Neutrophil (primary cell): ENCODE measurements around the gene OR52K2.

Experiments used
- H3K27ac ChIP-seq: fragments of 200-600 bp; sonication (generic); 2 replicates; pipeline ENCODE4 v1.5.1; 2016; ENCODE audit warnings: mild to moderate bottlenecking, moderate library complexity
- H3K27me3 ChIP-seq: fragments of 200-600 bp; sonication (generic); 2 replicates; pipeline ENCODE4 v1.6.0; 2016; ENCODE audit warnings: mild to moderate bottlenecking
- H3K36me3 ChIP-seq: fragments of 200-600 bp; sonication (generic); 2 replicates; pipeline ENCODE4 v1.5.1; 2017
- H3K4me1 ChIP-seq, 2 experiments: fragments of 200-600 bp in 1 of 2; sonication (generic) in 1 of 2; 1 replicate in 1 of 2; 2 replicates in 1 of 2; pipeline versions ENCODE4 v1.5.1 to v1.6.1; 2013 to 2016; ENCODE audit warnings: low read depth in 1 of 2, low read length in 1 of 2, mild to moderate bottlenecking in 1 of 2, moderate library complexity in 1 of 2; ENCODE audit not compliant: control insufficient read depth in 1 of 2, insufficient read depth in 1 of 2
- H3K4me3 ChIP-seq, 2 experiments: fragments of 200-600 bp in 1 of 2; sonication (generic) in 1 of 2; 1 replicate in 1 of 2; 2 replicates in 1 of 2; pipeline ENCODE4 v1.5.1; 2013 to 2016; ENCODE audit warnings: low read depth in 1 of 2, low read length in 1 of 2, mild to moderate bottlenecking in 1 of 2, moderate library complexity in 1 of 2
- H3K9me3 ChIP-seq: fragments of 200-600 bp; sonication (generic); 2 replicates; pipeline ENCODE4 v1.5.1; 2016
- TF ChIP-seq, protein P1 (sequence below): fragments of 200-600 bp; sonication (generic); IDR thresholded peaks from 2 replicates; pipeline ENCODE4 v1.5.1; 2016; ENCODE audit warnings: antibody characterized with exemption

OR52K2 gene

DNA sequence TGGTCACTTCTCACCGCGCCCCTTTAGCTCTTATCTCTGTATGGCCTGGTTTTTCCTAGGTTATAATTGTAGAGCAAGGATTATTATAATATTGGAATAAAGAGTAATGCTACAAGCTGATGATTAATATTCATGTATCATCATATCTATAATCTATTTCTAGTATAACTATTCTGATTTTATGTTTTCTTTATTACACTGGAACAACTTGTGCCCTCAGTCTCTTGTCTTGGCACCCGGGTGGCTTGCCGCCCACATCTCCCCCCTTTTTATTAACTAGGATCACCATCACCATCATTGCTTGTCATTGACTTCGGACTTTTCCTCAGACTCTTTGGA is 44.4 kb downstream of the OR52K2 start:
- TF ChIP-seq, protein P1, sequence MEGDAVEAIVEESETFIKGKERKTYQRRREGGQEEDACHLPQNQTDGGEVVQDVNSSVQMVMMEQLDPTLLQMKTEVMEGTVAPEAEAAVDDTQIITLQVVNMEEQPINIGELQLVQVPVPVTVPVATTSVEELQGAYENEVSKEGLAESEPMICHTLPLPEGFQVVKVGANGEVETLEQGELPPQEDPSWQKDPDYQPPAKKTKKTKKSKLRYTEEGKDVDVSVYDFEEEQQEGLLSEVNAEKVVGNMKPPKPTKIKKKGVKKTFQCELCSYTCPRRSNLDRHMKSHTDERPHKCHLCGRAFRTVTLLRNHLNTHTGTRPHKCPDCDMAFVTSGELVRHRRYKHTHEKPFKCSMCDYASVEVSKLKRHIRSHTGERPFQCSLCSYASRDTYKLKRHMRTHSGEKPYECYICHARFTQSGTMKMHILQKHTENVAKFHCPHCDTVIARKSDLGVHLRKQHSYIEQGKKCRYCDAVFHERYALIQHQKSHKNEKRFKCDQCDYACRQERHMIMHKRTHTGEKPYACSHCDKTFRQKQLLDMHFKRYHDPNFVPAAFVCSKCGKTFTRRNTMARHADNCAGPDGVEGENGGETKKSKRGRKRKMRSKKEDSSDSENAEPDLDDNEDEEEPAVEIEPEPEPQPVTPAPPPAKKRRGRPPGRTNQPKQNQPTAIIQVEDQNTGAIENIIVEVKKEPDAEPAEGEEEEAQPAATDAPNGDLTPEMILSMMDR = no peak
- Histone ChIP-seq H3K27ac (no peak overlapping the region), H3K27me3 (peaks cover 26% of the 10 kb centered on the region), H3K4me3 (peak overlapping the region in 1 of 2 experiments; percentile 33), H3K9me3 (no peaks in the 10 kb centered on the region), H3K36me3 (no peaks in the 10 kb centered on the region), H3K4me1 (peaks cover 4 to 7% of the 10 kb centered on the region in 2 experiments)

DNA sequence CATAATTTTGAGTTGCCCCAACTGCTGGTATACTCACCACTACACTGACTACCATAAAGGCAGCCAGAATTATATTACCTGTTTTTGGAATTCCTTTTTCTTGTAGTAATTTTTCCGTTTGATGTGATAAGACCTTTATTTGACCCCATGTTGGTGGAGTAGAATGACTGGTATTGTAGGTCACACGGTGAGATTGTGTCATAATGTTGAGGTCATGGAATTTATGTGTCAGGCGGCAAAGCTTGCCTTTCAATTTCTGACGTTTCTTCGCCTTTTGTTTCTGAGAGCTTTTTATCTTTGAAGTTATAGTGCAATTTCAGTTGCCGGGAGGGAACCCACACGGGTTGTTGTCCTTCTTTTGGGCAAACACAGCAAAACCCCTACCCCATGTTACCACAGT is 46.4 kb downstream of the OR52K2 start:
- Histone ChIP-seq H3K4me1 (peaks cover 4 to 7% of the 10 kb centered on the region in 2 experiments), H3K27me3 (peaks cover 26% of the 10 kb centered on the region), H3K9me3 (no peaks in the 10 kb centered on the region), H3K27ac (no peak overlapping the region), H3K36me3 (no peaks in the 10 kb centered on the region), H3K4me3 (no peak overlapping the region)
- TF ChIP-seq, protein P1 = no peak

DNA sequence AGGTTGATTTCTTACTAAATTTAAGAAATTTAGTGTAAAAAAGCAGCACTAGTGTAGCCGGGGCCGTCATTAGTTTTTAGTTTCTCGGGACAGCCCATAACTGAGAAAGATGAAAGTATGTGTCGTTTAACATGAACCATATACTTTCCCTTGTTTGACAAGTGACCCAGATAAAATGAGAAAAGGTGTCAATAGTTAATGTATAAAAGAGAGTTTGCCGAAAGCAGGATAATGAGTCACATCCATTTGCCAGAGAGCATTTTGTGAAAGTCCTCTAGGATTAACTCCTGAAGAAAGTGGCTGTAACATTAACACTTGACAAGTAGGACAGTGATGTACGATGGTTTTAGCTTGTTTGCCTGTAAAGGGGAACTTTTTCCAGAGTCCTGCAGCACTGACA is 46.9 kb downstream of the OR52K2 start:
- no peaks in the 10 kb centered on the region for H3K36me3 ChIP-seq
- H3K9me3 ChIP-seq = no peaks in the 10 kb centered on the region
- peaks cover 4 to 7% of the 10 kb centered on the region in 2 experiments for H3K4me1 ChIP-seq
- H3K4me3 ChIP-seq = no peak overlapping the region
- H3K27ac ChIP-seq = no peak overlapping the region
- peaks cover 26% of the 10 kb centered on the region for H3K27me3 ChIP-seq
- TF ChIP-seq, protein P1 = no peak

DNA sequence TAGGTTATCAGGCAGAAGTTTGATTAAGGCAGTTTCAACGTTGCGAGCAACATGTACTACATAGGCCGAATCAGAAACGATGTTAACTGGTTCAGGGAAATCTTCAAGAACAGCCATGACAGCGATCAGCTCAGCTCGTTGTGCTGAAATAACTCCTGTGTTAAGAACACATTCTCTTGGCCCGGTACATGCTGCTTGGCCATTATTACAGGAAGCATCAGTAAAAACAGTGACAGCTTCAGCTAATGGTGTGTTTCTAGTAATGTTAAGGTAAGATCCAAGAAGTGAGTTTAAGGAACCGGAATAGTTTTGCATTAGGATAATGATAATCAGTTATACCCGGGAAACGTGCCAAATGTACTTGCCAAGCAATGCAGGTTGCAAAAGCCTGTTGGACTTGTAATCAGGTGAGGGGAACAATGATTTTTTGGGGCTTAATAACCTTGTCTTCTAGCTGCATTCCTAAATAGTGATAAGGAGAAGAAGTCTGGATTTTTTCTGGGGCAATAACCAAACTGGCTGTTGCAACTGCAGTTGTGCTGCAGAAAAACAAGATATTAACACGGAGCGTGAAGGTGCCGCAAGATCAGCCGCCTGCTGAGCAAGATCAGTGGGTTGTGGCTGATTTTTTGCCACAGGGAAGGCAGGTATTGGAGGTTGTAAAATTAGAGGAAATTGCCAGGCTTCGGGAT is 47.6 kb downstream of the OR52K2 start:
- H3K27me3 ChIP-seq = peaks cover 26% of the 10 kb centered on the region
- H3K27ac ChIP-seq = no peak overlapping the region
- H3K9me3 ChIP-seq = no peaks in the 10 kb centered on the region
- peaks cover 4 to 7% of the 10 kb centered on the region in 2 experiments for H3K4me1 ChIP-seq
- H3K4me3 ChIP-seq = no peak overlapping the region
- TF ChIP-seq, protein P1 = no peak
- no peaks in the 10 kb centered on the region for H3K36me3 ChIP-seq
